ENCODE data around the gene ATP6V0C. TPM values are rescaled to one million over a fixed set of nuclear protein-coding genes. Genes with fewer than 3 reads are reported as not detected.

ATP6V0C gene
- total RNA-seq, 4 donors from 2014 or later = 26.4 to 98.9 (median 81.8) TPM

- no peak for TF ChIP-seq CTCF (IDR thresholded peaks at IDR 0.05; ENCODE audit: low read depth)
Measured at GRCh38 chr16:2500430-2500917, 13.3 kb upstream of the ATP6V0C start.

- TF ChIP-seq CTCF (IDR thresholded peaks at IDR 0.05; ENCODE audit: low read depth) = no peak
Measured at GRCh38 chr16:2500918-2501750, 12.6 kb upstream of the ATP6V0C start.

GRCh38 chr16:2501946-2502895 lies 11.5 kb upstream of the ATP6V0C start:
- TF ChIP-seq CTCF (IDR thresholded peaks at IDR 0.05; ENCODE audit: low read depth) = no peak

GRCh38 chr16:2505695-2506094 lies 8.1 kb upstream of the ATP6V0C start:
- TF ChIP-seq CTCF (IDR thresholded peaks at IDR 0.05; ENCODE audit: low read depth) = no peak

- TF ChIP-seq CTCF (IDR thresholded peaks at IDR 0.05; ENCODE audit: low read depth) = no peak
Measured at GRCh38 chr16:2507052-2507659, 6.6 kb upstream of the ATP6V0C start.

- TF ChIP-seq CTCF (IDR thresholded peaks at IDR 0.05; ENCODE audit: low read depth) = no peak
Measured at GRCh38 chr16:2507665-2508064, 6.1 kb upstream of the ATP6V0C start.
